GM23248 (cell line): ENCODE measurements around the gene NPTX1. TPM values are rescaled to one million over a fixed set of nuclear protein-coding genes. Genes with fewer than 3 reads are reported as not detected.

Experiments
- DNase-seq: peaks from one replicate; pipeline ENCODE4 v3.0.0-alpha.2; 2015
- H2AFZ ChIP-seq: fragments of 200-600 bp; sonication (generic); 2 replicates; pipeline ENCODE4 v1.6.1; 2016; ENCODE audit warnings: antibody characterized with exemption
- H3F3A ChIP-seq: fragments of 200-600 bp; sonication (generic); 2 replicates; pipeline ENCODE4 v1.6.1; 2016; ENCODE audit warnings: mild to moderate bottlenecking, antibody characterized with exemption, mixed run types; ENCODE audit not compliant: insufficient read depth
- H3K27ac ChIP-seq: fragments of 200-600 bp; sonication (generic); 2 replicates; pipeline ENCODE4 v1.5.1; 2016; ENCODE audit warnings: mild to moderate bottlenecking
- H3K27me3 ChIP-seq: fragments of 200-600 bp; sonication (generic); replicated peaks from 2 replicates; pipeline ENCODE4 v1.6.1; 2016; ENCODE audit warnings: mild to moderate bottlenecking; ENCODE audit not compliant: insufficient read depth
- H3K36me3 ChIP-seq: fragments of 200-600 bp; sonication (generic); 2 replicates; pipeline ENCODE4 v1.6.1; 2016; ENCODE audit warnings: low read depth, mild to moderate bottlenecking
- H3K4me1 ChIP-seq: fragments of 200-600 bp; sonication (generic); 2 replicates; pipeline ENCODE4 v1.6.1; 2016; ENCODE audit warnings: mild to moderate bottlenecking; ENCODE audit not compliant: insufficient read depth
- H3K4me2 ChIP-seq: fragments of 200-600 bp; sonication (generic); one replicate; pipeline ENCODE4 v1.6.1; 2016; ENCODE audit warnings: mild to moderate bottlenecking; ENCODE audit not compliant: unreplicated experiment
- H3K4me3 ChIP-seq: fragments of 200-600 bp; sonication (generic); 2 replicates; pipeline ENCODE4 v1.5.1; 2016; ENCODE audit warnings: mild to moderate bottlenecking
- H3K79me2 ChIP-seq: fragments of 200-600 bp; sonication (generic); 2 replicates; pipeline ENCODE4 v1.6.1; 2016; ENCODE audit warnings: mild to moderate bottlenecking; ENCODE audit not compliant: insufficient read depth
- H3K9ac ChIP-seq: fragments of 200-600 bp; sonication (generic); 2 replicates; pipeline ENCODE4 v1.6.1; 2016; ENCODE audit warnings: mild to moderate bottlenecking
- H3K9me2 ChIP-seq: fragments of 200-600 bp; sonication (generic); 2 replicates; pipeline ENCODE4 v1.6.1; 2016; ENCODE audit warnings: mixed run types, mild to moderate bottlenecking, moderate library complexity; ENCODE audit not compliant: insufficient read depth
- H3K9me3 ChIP-seq: fragments of 200-600 bp; sonication (generic); one replicate; pipeline ENCODE4 v1.6.1; 2017; ENCODE audit warnings: low read depth
- H4K20me1 ChIP-seq: fragments of 200-600 bp; sonication (generic); 2 replicates; pipeline ENCODE4 v1.6.0; 2016; ENCODE audit not compliant: insufficient read depth
- EZH2 ChIP-seq: fragments of 200-600 bp; sonication (generic); IDR thresholded peaks from 2 replicates; pipeline ENCODE4 v1.6.1; 2018; ENCODE audit warnings: antibody characterized with exemption, mild to moderate bottlenecking; ENCODE audit not compliant: insufficient read depth, poor library complexity, severe bottlenecking
- EZH2phosphoT487 ChIP-seq: fragments of 200-600 bp; sonication (generic); IDR thresholded peaks from 2 replicates; pipeline ENCODE4 v1.6.1; 2018; ENCODE audit warnings: antibody characterized with exemption, moderate library complexity, mild to moderate bottlenecking, low read depth; ENCODE audit not compliant: insufficient read depth
- WGBS, 2 experiments: methylation state at CpG; one replicate each; pipeline ENCODE4 v1.1.6; 2015 to 2017; ENCODE audit warnings: low lambda C conversion rate in 2 of 2, low coverage in 1 of 2; ENCODE audit errors: missing lambda C conversion rate in 2 of 2; 5-methylcytosine and 5-hydroxymethylcytosine counted together
- in situ Hi-C: fragments of 300-500 bp; cut with MboI; formaldehyde crosslinking; loops from 2 replicates; pipeline ENCODE4 v1.15.0; 2020
- polyA plus RNA-seq: library from polyadenylated mRNA; unstranded; fragments of >200 nt; fragmentation: Nextera tagmentation; extraction: Ambion mirVana; gene quantifications from 2 replicates; pipeline ENCODE4 v1.2.1, GENCODE V29; 2016
- total RNA-seq: library from RNA; depleted of rRNA; stranded (reverse); fragments of >200 nt; shearing (Covaris generic); gene quantifications from 2 replicates; pipeline ENCODE4 v1.2.3, GENCODE V29; 2014

NPTX1 gene
- total and polyA plus RNA-seq, 2 experiments from 2014 or later, result 0.43 to 1.1 TPM

GRCh38 chr17:80502578-80502877 lies 26.1 kb upstream of the NPTX1 start:
- H3K9me2 ChIP-seq, result no peaks in the 10 kb centered on the region
- H3K4me1 ChIP-seq, result peaks cover 30% of the 10 kb centered on the region
- DNase-seq, result no peak
- no peaks in the 10 kb centered on the region for H3K27me3 ChIP-seq
- H3K9ac ChIP-seq, result no peak overlapping the region
- in situ Hi-C loops, result no loop called here
- no peak overlapping the region for H3K4me2 ChIP-seq
- H3K36me3 ChIP-seq, result no peaks in the 10 kb centered on the region
- TF ChIP-seq EZH2phosphoT487, result no peak
- no peak for TF ChIP-seq EZH2
- H3K79me2 ChIP-seq, result no peaks in the 10 kb centered on the region
- WGBS, 2 experiments, result 92 to 98% methylated on average over 5 of the region's 5 CpGs
- H3K4me3 ChIP-seq, result no peak overlapping the region
- H3F3A ChIP-seq, result peaks cover 27% of the 10 kb centered on the region
- no peak overlapping the region for H2AFZ ChIP-seq
- no peak overlapping the region for H3K27ac ChIP-seq
- H4K20me1 ChIP-seq, result no peaks in the 10 kb centered on the region
- no peaks in the 10 kb centered on the region for H3K9me3 ChIP-seq

- H3K4me1 ChIP-seq, result peaks cover 30% of the 10 kb centered on the region
- no peaks in the 10 kb centered on the region for H3K27me3 ChIP-seq
- TF ChIP-seq EZH2phosphoT487, result no peak
- TF ChIP-seq EZH2, result no peak
- H3K27ac ChIP-seq, result no peak overlapping the region
- no peaks in the 10 kb centered on the region for H3K79me2 ChIP-seq
- peaks cover 25% of the 10 kb centered on the region for H3F3A ChIP-seq
- peak; percentile 51 for DNase-seq
- no peaks in the 10 kb centered on the region for H3K9me2 ChIP-seq
- in situ Hi-C loops, result no loop called here
- H3K9ac ChIP-seq, result no peak overlapping the region
- no peak overlapping the region for H3K4me2 ChIP-seq
- H4K20me1 ChIP-seq, result no peaks in the 10 kb centered on the region
- H3K4me3 ChIP-seq, result no peak overlapping the region
- H3K36me3 ChIP-seq, result no peaks in the 10 kb centered on the region
- H3K9me3 ChIP-seq, result no peaks in the 10 kb centered on the region
- 77 to 78% methylated on average over 24 of the region's 24 CpGs for WGBS, 2 experiments
- no peak overlapping the region for H2AFZ ChIP-seq
Observed at GRCh38 chr17:80501741-80502577, 25.6 kb upstream of the NPTX1 start.

GRCh38 chr17:80499961-80500665 lies 23.7 kb upstream of the NPTX1 start:
- Histone ChIP-seq H3K4me1 (peaks cover 19% of the 10 kb centered on the region), H3K9me3 (no peaks in the 10 kb centered on the region), H3K9me2 (no peaks in the 10 kb centered on the region), H3K4me2 (no peak overlapping the region), H3F3A (peaks cover 7% of the 10 kb centered on the region; the same call in 1 of the 2 replicates), H4K20me1 (no peaks in the 10 kb centered on the region), H3K79me2 (no peaks in the 10 kb centered on the region), H3K4me3 (no peak overlapping the region), H3K27me3 (no peaks in the 10 kb centered on the region), H2AFZ (no peak overlapping the region), H3K9ac (no peak overlapping the region), H3K27ac (no peak overlapping the region), H3K36me3 (no peaks in the 10 kb centered on the region)
- in situ Hi-C loops, result no loop called here
- 67 to 69% methylated on average over 20 to 22 of the region's 22 CpGs for WGBS, 2 experiments
- no peak for TF ChIP-seq EZH2phosphoT487
- no peak for TF ChIP-seq EZH2
- DNase-seq, result no peak

GRCh38 chr17:80499560-80499959 lies 23.2 kb upstream of the NPTX1 start:
- Histone ChIP-seq H3K36me3 (no peaks in the 10 kb centered on the region), H3K4me3 (no peak overlapping the region), H3K9me2 (no peaks in the 10 kb centered on the region), H3K4me1 (peaks cover 14% of the 10 kb centered on the region), H3K27me3 (no peaks in the 10 kb centered on the region), H3K27ac (no peak overlapping the region), H3K79me2 (no peaks in the 10 kb centered on the region), H3K9me3 (no peaks in the 10 kb centered on the region), H4K20me1 (no peaks in the 10 kb centered on the region), H2AFZ (no peak overlapping the region), H3F3A (peaks cover 2% of the 10 kb centered on the region; the same call in 1 of the 2 replicates), H3K4me2 (no peak overlapping the region), H3K9ac (no peak overlapping the region)
- TF ChIP-seq EZH2phosphoT487 (no peak), EZH2 (no peak)
- DNase-seq, result no peak
- in situ Hi-C loops, result no loop called here
- 93 to 97% methylated on average over 9 of the region's 9 CpGs for WGBS, 2 experiments
